MCF 10A (cell line): ENCODE data around the gene PRPF6. TPM values are rescaled to one million over a fixed set of nuclear protein-coding genes. Genes with fewer than 3 reads are reported as not detected.

ENCODE experiments used
- BruUV-seq: library from RNA; stranded (reverse); fragments of 400-500 nt; replicated peaks from 2 replicates; lab custom pipeline; 2021; lab: Mats Ljungman, UMichigan
- CTCF ChIA-PET: fragments of 300-600 bp; sonication (Branson Sonifier 250); formaldehyde crosslinking; extraction: SDS; loops from one replicate; lab custom pipeline; 2021; ENCODE audit warnings: antibody characterized with exemption, inconsistent platforms; lab: Yijun Ruan, JAX
- POLR2A ChIA-PET: fragments of 300-600, 350-650 bp; sonication (Branson Sonifier 250); formaldehyde crosslinking; extraction: SDS; loops from one replicate; lab custom pipeline; 2020; ENCODE audit warnings: antibody characterized with exemption, inconsistent platforms; lab: Yijun Ruan, JAX
- DNase-seq: peaks from one replicate; pipeline ENCODE4 v3.0.0-alpha.2; 2018; ENCODE audit not compliant: unreplicated experiment
- H3K27ac Mint-ChIP-seq: one replicate; pipeline ENCODE4 v1.8.0; 2022; ENCODE audit warnings: mild to moderate bottlenecking, low read depth, mixed read lengths; ENCODE audit not compliant: unreplicated experiment
- H3K27me3 Mint-ChIP-seq: one replicate; pipeline ENCODE4 v1.8.0; 2022; ENCODE audit warnings: mixed read lengths; ENCODE audit not compliant: insufficient read depth, unreplicated experiment
- H3K36me3 Mint-ChIP-seq: one replicate; pipeline ENCODE4 v1.8.0; 2022; ENCODE audit warnings: mild to moderate bottlenecking, moderate library complexity, mixed read lengths; ENCODE audit not compliant: insufficient read depth, unreplicated experiment
- H3K4me1 Mint-ChIP-seq: one replicate; pipeline ENCODE4 v1.8.0; 2022; ENCODE audit warnings: mixed read lengths; ENCODE audit not compliant: insufficient read depth, unreplicated experiment
- H3K4me3 Mint-ChIP-seq: one replicate; pipeline ENCODE4 v1.8.0; 2022; ENCODE audit warnings: mild to moderate bottlenecking, moderate library complexity, mixed read lengths; ENCODE audit not compliant: unreplicated experiment
- H3K9me3 Mint-ChIP-seq: one replicate; pipeline ENCODE4 v1.8.0; 2022; ENCODE audit warnings: mixed read lengths; ENCODE audit not compliant: unreplicated experiment
- CTCF ChIP-seq: fragments of 200-600 bp; IDR thresholded peaks from one replicate; pipeline ENCODE4 v1.8.0; 2022; ENCODE audit warnings: antibody characterized with exemption, mild to moderate bottlenecking; ENCODE audit not compliant: unreplicated experiment
- intact Hi-C: fragments of 100-400 bp; cut with micrococcal nuclease; formaldehyde crosslinking; loops from 2 replicates; pipeline ENCODE4 v1.14.1; 2022
- total RNA-seq: library from RNA; stranded (reverse); gene quantifications from 2 replicates; pipeline ENCODE4 v1.2.3, GENCODE V29; 2022

The PRPF6 gene
- total RNA-seq, 1 experiment from 2014 or later = 70.9 TPM

GRCh38 chr20:64075556-64075955 lies 94.6 kb downstream of the PRPF6 start:
- DNase-seq = no peak
- no peak overlapping the region for H3K27ac Mint-ChIP-seq
- no peak overlapping the region for H3K4me3 Mint-ChIP-seq
- H3K36me3 Mint-ChIP-seq = no peaks in the 10 kb centered on the region
- no peak for TF ChIP-seq CTCF
- POLR2A ChIA-PET = interaction anchor here (0.6 to 1.3 kb wide), 3 partner anchors 42 to 119 kb away, joined by 3 to 5 read pairs (median 4); partner anchors contain the start of genes PRPF6 and UCKL1
- no peaks in the 10 kb centered on the region for H3K9me3 Mint-ChIP-seq
- intact Hi-C loops = no loop called here
- H3K4me1 Mint-ChIP-seq = peaks cover 8% of the 10 kb centered on the region
- BruUV-seq = no TSS peak
- CTCF ChIA-PET = interaction anchor here (0.9 to 1.5 kb wide), 3 partner anchors 9 to 538 kb away, joined by 4 read pairs; partner anchors contain the start of gene PTK6
- H3K27me3 Mint-ChIP-seq = no peaks in the 10 kb centered on the region

GRCh38 chr20:64076061-64076997 lies 95.4 kb downstream of the PRPF6 start:
- intact Hi-C loops = no loop called here
- H3K27me3 Mint-ChIP-seq = no peaks in the 10 kb centered on the region
- no peak for DNase-seq
- no TSS peak for BruUV-seq
- H3K36me3 Mint-ChIP-seq = no peaks in the 10 kb centered on the region
- ChIA-PET CTCF (interaction anchor here (0.6 to 1.5 kb wide), 4 partner anchors 9 to 45 kb away, joined by 3 to 4 read pairs (median 4); no protein-coding TSS in a partner anchor), POLR2A (interaction anchor here (0.6 to 1.3 kb wide), 3 partner anchors 14 to 120 kb away, joined by 3 to 4 read pairs (median 3); partner anchors contain the start of gene UCKL1)
- peaks cover 8% of the 10 kb centered on the region for H3K4me1 Mint-ChIP-seq
- no peaks in the 10 kb centered on the region for H3K9me3 Mint-ChIP-seq
- no peak overlapping the region for H3K27ac Mint-ChIP-seq
- no peak overlapping the region for H3K4me3 Mint-ChIP-seq
- no peak for TF ChIP-seq CTCF

- Mint-ChIP-seq H3K9me3 (no peaks in the 10 kb centered on the region), H3K4me3 (no peak overlapping the region), H3K27ac (no peak overlapping the region), H3K36me3 (no peaks in the 10 kb centered on the region), H3K4me1 (peaks cover 8% of the 10 kb centered on the region), H3K27me3 (no peaks in the 10 kb centered on the region)
- ChIA-PET POLR2A (interaction anchor here (0.9 to 1.3 kb wide), 2 partner anchors 15 to 44 kb away, joined by 3 to 4 read pairs; no protein-coding TSS in a partner anchor), CTCF (interaction anchor here (1.0 to 1.5 kb wide), 2 partner anchors 10 to 42 kb away, joined by 4 read pairs; no protein-coding TSS in a partner anchor)
- no peak for DNase-seq
- intact Hi-C loops = no loop called here
- TF ChIP-seq CTCF = no peak
- no TSS peak for BruUV-seq
Observed at GRCh38 chr20:64077094-64077493, 96.2 kb downstream of the PRPF6 start.

- CTCF ChIA-PET = interaction anchor here (4.5 kb wide), 1 partner anchor 8 kb away, joined by 25 read pairs; no protein-coding TSS in a partner anchor
- POLR2A ChIA-PET = interaction anchor here (2.0 kb wide), 1 partner anchor 16 kb away, joined by 10 read pairs; the partner anchor contains the start of gene TCEA2
- no peak for DNase-seq
- no peak overlapping the region for H3K27ac Mint-ChIP-seq
- H3K4me3 Mint-ChIP-seq = no peak overlapping the region
- peaks cover 8% of the 10 kb centered on the region for H3K4me1 Mint-ChIP-seq
- no peaks in the 10 kb centered on the region for H3K9me3 Mint-ChIP-seq
- TF ChIP-seq CTCF = no peak
- intact Hi-C loops = no loop called here
- BruUV-seq = no TSS peak
- no peaks in the 10 kb centered on the region for H3K36me3 Mint-ChIP-seq
- H3K27me3 Mint-ChIP-seq = no peaks in the 10 kb centered on the region
Observed at GRCh38 chr20:64077541-64077875, 96.6 kb downstream of the PRPF6 start.
